HG02870 (cell line): ENCODE data around the gene TRIM15.

Experiments used
- ATAC-seq: cut with Tn5 transposase; IDR thresholded peaks from one replicate; pipeline ENCODE4 v1.9.1; 2021; ENCODE audit warnings: mild to moderate bottlenecking, moderate library complexity; ENCODE audit not compliant: unreplicated experiment

Gene TRIM15

GRCh38 chr6:30144811-30145210 is 18.5 kb upstream of the TRIM15 start:
- no peak for ATAC-seq

- no peak for ATAC-seq
These were observed 17.5 kb upstream of the TRIM15 start for GRCh38 chr6:30145818-30146217.

GRCh38 chr6:30147096-30147495 is 16.2 kb upstream of the TRIM15 start:
- no peak for ATAC-seq

GRCh38 chr6:30149234-30149633 is 14.1 kb upstream of the TRIM15 start:
- no peak for ATAC-seq

GRCh38 chr6:30149858-30150550 is 13.3 kb upstream of the TRIM15 start:
- ATAC-seq: no peak

GRCh38 chr6:30150671-30151395 is 12.5 kb upstream of the TRIM15 start:
- no peak for ATAC-seq

GRCh38 chr6:30151580-30151979 is 11.8 kb upstream of the TRIM15 start:
- ATAC-seq: no peak

- no peak for ATAC-seq
These were observed 11.2 kb upstream of the TRIM15 start for GRCh38 chr6:30152016-30152673.

- ATAC-seq: no peak
These were observed 10.3 kb upstream of the TRIM15 start for GRCh38 chr6:30152910-30153610.

GRCh38 chr6:30154061-30154460 is 9.3 kb upstream of the TRIM15 start:
- ATAC-seq: no peak

- ATAC-seq: no peak
These were observed 8.4 kb upstream of the TRIM15 start for GRCh38 chr6:30154709-30155519.

- ATAC-seq: no peak
These were observed 7.7 kb upstream of the TRIM15 start for GRCh38 chr6:30155520-30156261.

- ATAC-seq: no peak
These were observed 7.1 kb upstream of the TRIM15 start for GRCh38 chr6:30156262-30156599.

GRCh38 chr6:30156774-30157173 is 6.6 kb upstream of the TRIM15 start:
- no peak for ATAC-seq

GRCh38 chr6:30157581-30157980 is 5.8 kb upstream of the TRIM15 start:
- ATAC-seq: no peak

- no peak for ATAC-seq
These were observed 5.3 kb upstream of the TRIM15 start for GRCh38 chr6:30157999-30158398.

- ATAC-seq: no peak
These were observed 4.8 kb upstream of the TRIM15 start for GRCh38 chr6:30158475-30159040.

GRCh38 chr6:30160008-30160784 is 3.1 kb upstream of the TRIM15 start:
- no peak for ATAC-seq
